ENCODE results near the gene TTLL12. TPM values are rescaled to one million over a fixed set of nuclear protein-coding genes. Genes with fewer than 3 reads are reported as not detected.

Gene TTLL12
- polyA plus RNA-seq, 1 donor (not counting 4 experiments of a cell fraction or from before 2014, with no cell fraction given): 22.1 TPM

DNA sequence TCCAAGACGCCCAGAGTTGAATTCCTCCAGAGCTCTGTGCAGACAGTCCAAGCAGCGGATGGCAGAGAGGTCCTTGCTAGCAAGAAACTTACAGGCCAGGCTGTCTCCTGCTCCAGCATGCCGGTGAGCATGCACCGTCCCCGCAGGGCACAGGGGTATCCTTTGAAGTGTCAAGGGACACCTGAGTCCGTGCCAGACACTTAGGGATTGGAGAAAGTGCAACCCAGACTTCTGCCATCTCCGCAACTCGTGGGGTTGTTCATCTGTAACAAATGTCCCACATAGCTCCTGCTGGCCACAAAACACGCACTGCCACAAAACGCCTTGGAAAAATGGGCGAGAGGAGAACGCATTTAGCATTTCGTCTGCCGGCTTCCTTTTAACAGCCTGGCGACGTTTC is 22.3 kb downstream of the TTLL12 start:
- Histone ChIP-seq H4K20me1 (ENCODE audit: control insufficient read depth, extremely low read depth, insufficient read depth, low read length) (peaks cover 16% of the 10 kb centered on the region), H3K79me2 (ENCODE audit: control insufficient read depth, insufficient read depth, low read length) (peaks cover 2% of the 10 kb centered on the region), H3K9me1 (ENCODE audit: control insufficient read depth, extremely low read depth, insufficient read depth, low read length) (peaks cover 7% of the 10 kb centered on the region), H3K9ac (ENCODE audit: control insufficient read depth, extremely low read depth, insufficient read depth, low read length) (no peak overlapping the region), H3K27me3 (ENCODE audit: control insufficient read depth, extremely low read depth, insufficient read depth, low read length) (no peaks in the 10 kb centered on the region), H3K4me3 (ENCODE audit: control insufficient read depth in 2 of 3, extremely low read depth in 1 of 3, insufficient read depth in 2 of 3, low read depth in 1 of 3, low read length in 3 of 3) (no peak overlapping the region), H3K36me3 (ENCODE audit: control insufficient read depth in 2 of 2, extremely low read depth in 1 of 2, insufficient read depth in 2 of 2, low read length in 2 of 2) (peaks cover 25 to 29% of the 10 kb centered on the region in 2 experiments), H3K4me1 (ENCODE audit: control insufficient read depth, extremely low read depth, insufficient read depth, low read length) (peaks cover 35% of the 10 kb centered on the region), H3K27ac (ENCODE audit: control insufficient read depth, insufficient read depth, low read length) (no peak overlapping the region), H3K4me2 (ENCODE audit: control insufficient read depth, extremely low read depth, insufficient read depth, low read depth, low read length) (no peak overlapping the region), H3K9me3 (ENCODE audit: control insufficient read depth, low read depth, low read length) (no peaks in the 10 kb centered on the region), H2AFZ (ENCODE audit: control insufficient read depth, low read length) (no peak overlapping the region)
- DNase-seq (ENCODE audit: low read depth, low spot score): no peak
- dilution Hi-C loops (cut with MboI; ENCODE audit: extremely low pct_ligation_motif_present, low sequenced_read_pairs): no loop called here
- TF ChIP-seq, protein P1, sequence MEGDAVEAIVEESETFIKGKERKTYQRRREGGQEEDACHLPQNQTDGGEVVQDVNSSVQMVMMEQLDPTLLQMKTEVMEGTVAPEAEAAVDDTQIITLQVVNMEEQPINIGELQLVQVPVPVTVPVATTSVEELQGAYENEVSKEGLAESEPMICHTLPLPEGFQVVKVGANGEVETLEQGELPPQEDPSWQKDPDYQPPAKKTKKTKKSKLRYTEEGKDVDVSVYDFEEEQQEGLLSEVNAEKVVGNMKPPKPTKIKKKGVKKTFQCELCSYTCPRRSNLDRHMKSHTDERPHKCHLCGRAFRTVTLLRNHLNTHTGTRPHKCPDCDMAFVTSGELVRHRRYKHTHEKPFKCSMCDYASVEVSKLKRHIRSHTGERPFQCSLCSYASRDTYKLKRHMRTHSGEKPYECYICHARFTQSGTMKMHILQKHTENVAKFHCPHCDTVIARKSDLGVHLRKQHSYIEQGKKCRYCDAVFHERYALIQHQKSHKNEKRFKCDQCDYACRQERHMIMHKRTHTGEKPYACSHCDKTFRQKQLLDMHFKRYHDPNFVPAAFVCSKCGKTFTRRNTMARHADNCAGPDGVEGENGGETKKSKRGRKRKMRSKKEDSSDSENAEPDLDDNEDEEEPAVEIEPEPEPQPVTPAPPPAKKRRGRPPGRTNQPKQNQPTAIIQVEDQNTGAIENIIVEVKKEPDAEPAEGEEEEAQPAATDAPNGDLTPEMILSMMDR (optimal IDR thresholded peaks at IDR 0.05 in 1 of 3, IDR thresholded peaks at IDR 0.05 in 1 of 3, conservative IDR thresholded peaks at IDR 0.05 in 1 of 3; ENCODE audit: extremely low read depth in 1 of 3, insufficient read depth in 2 of 3, low read length in 3 of 3): no peak
- no peak for TF ChIP-seq EZH2 (IDR thresholded peaks at IDR 0.05; ENCODE audit: low read length)
- no peak for FAIRE-seq

DNA sequence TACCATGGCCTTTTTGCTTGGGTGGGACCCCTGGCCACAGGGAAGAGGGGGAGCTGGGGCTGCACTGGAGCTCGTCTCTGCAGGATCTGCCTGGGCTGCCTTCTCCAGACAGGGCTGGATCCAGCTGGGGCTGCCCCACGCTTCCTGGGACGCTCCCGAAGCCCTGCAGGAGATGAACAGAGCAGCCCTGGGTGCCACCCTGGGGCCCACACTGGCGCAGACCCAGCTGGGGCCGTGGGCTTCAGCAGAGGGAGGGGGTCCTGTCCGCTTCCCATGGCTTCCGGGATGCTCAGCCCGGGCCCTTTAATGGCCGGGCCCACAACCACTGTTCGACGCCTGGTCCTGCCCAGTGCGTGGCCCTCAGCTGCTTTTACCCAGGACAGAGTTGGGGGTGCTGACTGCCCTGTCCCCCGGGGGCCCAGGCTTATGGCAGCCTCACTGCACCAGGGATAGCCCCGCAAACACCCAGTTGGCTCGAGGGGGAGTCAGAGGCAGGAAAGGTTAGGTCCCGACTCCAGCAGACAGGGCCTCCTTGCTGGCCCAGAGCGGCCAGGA is 23.6 kb downstream of the TTLL12 start:
- TF ChIP-seq, protein P1 (optimal IDR thresholded peaks at IDR 0.05 in 1 of 3, IDR thresholded peaks at IDR 0.05 in 1 of 3, conservative IDR thresholded peaks at IDR 0.05 in 1 of 3; ENCODE audit: extremely low read depth in 1 of 3, insufficient read depth in 2 of 3, low read length in 3 of 3): no peak
- TF ChIP-seq EZH2 (IDR thresholded peaks at IDR 0.05; ENCODE audit: low read length): no peak
- Histone ChIP-seq H3K27me3 (ENCODE audit: control insufficient read depth, extremely low read depth, insufficient read depth, low read length) (no peaks in the 10 kb centered on the region), H3K79me2 (ENCODE audit: control insufficient read depth, insufficient read depth, low read length) (peaks cover 8% of the 10 kb centered on the region), H3K4me2 (ENCODE audit: control insufficient read depth, extremely low read depth, insufficient read depth, low read depth, low read length) (peak overlapping the region; percentile 32), H3K27ac (ENCODE audit: control insufficient read depth, insufficient read depth, low read length) (no peak overlapping the region), H3K9me1 (ENCODE audit: control insufficient read depth, extremely low read depth, insufficient read depth, low read length) (peaks cover 7% of the 10 kb centered on the region), H3K4me3 (ENCODE audit: control insufficient read depth in 2 of 3, extremely low read depth in 1 of 3, insufficient read depth in 2 of 3, low read depth in 1 of 3, low read length in 3 of 3) (no peak overlapping the region), H3K9me3 (ENCODE audit: control insufficient read depth, low read depth, low read length) (no peaks in the 10 kb centered on the region), H3K36me3 (ENCODE audit: control insufficient read depth in 2 of 2, extremely low read depth in 1 of 2, insufficient read depth in 2 of 2, low read length in 2 of 2) (peaks cover 27 to 29% of the 10 kb centered on the region in 2 experiments), H3K4me1 (ENCODE audit: control insufficient read depth, extremely low read depth, insufficient read depth, low read length) (peaks cover 26% of the 10 kb centered on the region), H2AFZ (ENCODE audit: control insufficient read depth, low read length) (no peak overlapping the region), H4K20me1 (ENCODE audit: control insufficient read depth, extremely low read depth, insufficient read depth, low read length) (peaks cover 16% of the 10 kb centered on the region), H3K9ac (ENCODE audit: control insufficient read depth, extremely low read depth, insufficient read depth, low read length) (no peak overlapping the region)
- FAIRE-seq (no peak), DNase-seq (ENCODE audit: low read depth, low spot score) (no peak)
- dilution Hi-C loops (cut with MboI; ENCODE audit: extremely low pct_ligation_motif_present, low sequenced_read_pairs): no loop called here

Data from keratinocyte (primary cell).